NB4 (cell line): ENCODE data around the gene CCM2.
"Not testable (repeated sequence)": the region's sequence is repeated elsewhere in the genome, so short reads cannot be mapped to it uniquely, and the experiment has no call there.

Experiments
- DNase-seq: peaks from one replicate; pipeline ENCODE4 v3.0.0; 2010; ENCODE audit warnings: low read depth
- H3K4me3 ChIP-seq: one replicate; pipeline ENCODE4 v1.5.1; 2011; ENCODE audit warnings: mild to moderate bottlenecking, low read depth, low read length, moderate library complexity
- MYC ChIP-seq: IDR thresholded peaks from 2 replicates; pipeline ENCODE4 v1.6.1; 2011; ENCODE audit warnings: low read depth, low read length
- POLR2A ChIP-seq: IDR thresholded peaks from 2 replicates; pipeline ENCODE4 v1.6.1; 2011; ENCODE audit warnings: mild to moderate bottlenecking; ENCODE audit not compliant: insufficient read length; ENCODE audit errors: extremely low read depth
- TF ChIP-seq, protein P1 (sequence below): IDR thresholded peaks from one replicate; pipeline ENCODE4 v1.5.1; 2012; ENCODE audit warnings: low read depth, low read length
- TF ChIP-seq, protein P2 (sequence below): IDR thresholded peaks from 2 replicates; pipeline ENCODE4 v1.6.1; 2011; ENCODE audit warnings: low read depth, low read length

The CCM2 gene

DNA sequence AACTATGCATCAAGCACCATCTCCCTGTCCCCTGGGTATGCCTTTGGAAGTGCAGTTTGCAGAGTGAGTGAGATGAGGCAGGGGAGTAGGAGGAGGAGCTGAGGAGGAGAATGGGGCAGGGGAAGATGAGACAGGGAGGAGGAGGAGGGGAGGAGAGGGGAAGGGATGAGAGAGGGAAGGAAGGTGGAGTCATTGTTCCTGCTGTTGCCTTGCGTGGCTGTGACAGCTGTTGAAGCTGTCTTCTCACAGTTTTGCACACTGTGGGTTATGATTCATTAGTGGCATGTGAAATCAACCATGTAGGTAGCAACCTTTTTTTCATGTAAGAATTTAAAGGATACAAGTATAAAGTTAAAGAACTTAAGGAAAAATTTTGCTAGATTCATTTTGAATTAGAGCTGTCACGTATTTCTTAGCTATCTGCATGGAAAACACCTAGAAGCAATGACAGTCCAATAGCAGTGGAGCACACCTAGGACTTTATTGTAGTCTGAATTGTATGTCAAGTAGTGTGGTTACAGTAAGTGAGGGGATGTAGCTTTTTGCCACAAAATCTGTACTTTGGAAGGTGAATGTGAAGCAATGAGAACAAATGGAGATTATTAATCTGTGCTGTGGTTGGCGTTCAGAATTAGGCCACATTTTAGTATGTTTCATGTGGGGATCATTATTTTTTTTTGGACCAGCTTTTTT, 21.7 kb downstream of the CCM2 start:
- no peak overlapping the region for H3K4me3 ChIP-seq
- peak; percentile 83 for DNase-seq
- TF ChIP-seq, protein P1, sequence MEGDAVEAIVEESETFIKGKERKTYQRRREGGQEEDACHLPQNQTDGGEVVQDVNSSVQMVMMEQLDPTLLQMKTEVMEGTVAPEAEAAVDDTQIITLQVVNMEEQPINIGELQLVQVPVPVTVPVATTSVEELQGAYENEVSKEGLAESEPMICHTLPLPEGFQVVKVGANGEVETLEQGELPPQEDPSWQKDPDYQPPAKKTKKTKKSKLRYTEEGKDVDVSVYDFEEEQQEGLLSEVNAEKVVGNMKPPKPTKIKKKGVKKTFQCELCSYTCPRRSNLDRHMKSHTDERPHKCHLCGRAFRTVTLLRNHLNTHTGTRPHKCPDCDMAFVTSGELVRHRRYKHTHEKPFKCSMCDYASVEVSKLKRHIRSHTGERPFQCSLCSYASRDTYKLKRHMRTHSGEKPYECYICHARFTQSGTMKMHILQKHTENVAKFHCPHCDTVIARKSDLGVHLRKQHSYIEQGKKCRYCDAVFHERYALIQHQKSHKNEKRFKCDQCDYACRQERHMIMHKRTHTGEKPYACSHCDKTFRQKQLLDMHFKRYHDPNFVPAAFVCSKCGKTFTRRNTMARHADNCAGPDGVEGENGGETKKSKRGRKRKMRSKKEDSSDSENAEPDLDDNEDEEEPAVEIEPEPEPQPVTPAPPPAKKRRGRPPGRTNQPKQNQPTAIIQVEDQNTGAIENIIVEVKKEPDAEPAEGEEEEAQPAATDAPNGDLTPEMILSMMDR, result no peak
- TF ChIP-seq, protein P2, sequence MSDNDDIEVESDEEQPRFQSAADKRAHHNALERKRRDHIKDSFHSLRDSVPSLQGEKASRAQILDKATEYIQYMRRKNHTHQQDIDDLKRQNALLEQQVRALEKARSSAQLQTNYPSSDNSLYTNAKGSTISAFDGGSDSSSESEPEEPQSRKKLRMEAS, result peak; percentile 44; the same call in 1 of the 2 replicates

DNA sequence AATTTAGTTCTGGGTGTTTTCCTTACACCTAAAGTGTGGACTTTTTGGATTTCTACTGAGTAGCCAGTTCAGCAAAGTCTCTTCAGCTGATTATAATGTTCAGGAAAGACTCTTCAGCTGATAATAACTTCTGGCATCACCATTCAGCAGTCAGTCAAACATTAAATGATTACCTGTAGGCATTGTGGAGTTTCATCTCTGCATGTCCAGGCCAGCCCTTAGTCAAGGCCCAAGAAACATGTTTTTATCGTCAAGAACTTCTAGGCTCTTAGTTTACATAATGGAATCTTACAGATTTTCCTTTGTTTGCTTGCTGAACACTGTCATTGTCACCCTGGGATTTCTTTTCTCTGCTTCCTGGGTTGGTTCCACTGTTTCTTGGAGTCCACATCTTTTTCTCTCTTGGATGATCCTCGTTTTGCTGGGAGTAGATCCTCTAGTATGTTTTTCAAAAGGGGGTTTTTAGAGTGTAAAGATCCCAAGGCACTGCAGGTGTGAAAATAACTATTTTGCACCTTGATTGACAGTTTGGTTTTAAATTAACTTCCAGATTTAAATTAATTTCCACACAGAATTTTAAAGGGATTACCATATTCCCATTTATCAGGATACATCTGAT, 24.2 kb downstream of the CCM2 start:
- no peak for DNase-seq
- no peak overlapping the region for H3K4me3 ChIP-seq
- TF ChIP-seq, protein P2, result no peak
- TF ChIP-seq, protein P1, result no peak
- TF ChIP-seq POLR2A, result no peak
- no peak for TF ChIP-seq MYC

DNA sequence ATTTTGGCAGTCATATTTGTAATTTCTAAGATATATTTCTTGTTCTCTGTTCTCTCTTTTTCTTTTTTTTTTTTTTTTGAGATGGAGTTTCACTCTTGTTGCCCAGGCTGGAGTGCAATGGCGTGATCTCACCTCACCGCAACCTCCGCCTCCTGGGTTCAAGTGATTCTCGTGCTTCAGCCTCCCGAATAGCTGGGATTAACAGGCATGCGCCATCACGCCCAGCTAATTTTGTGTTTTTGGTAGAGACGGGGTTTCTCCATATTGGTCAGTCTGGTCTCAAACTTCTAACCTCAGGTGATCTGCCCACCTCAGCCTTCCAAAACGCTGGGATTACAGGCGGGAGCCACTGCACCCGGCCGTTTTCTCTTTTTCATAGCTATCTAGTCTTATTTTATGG, 25.5 kb downstream of the CCM2 start:
- not testable (repeated sequence) for H3K4me3 ChIP-seq

DNA sequence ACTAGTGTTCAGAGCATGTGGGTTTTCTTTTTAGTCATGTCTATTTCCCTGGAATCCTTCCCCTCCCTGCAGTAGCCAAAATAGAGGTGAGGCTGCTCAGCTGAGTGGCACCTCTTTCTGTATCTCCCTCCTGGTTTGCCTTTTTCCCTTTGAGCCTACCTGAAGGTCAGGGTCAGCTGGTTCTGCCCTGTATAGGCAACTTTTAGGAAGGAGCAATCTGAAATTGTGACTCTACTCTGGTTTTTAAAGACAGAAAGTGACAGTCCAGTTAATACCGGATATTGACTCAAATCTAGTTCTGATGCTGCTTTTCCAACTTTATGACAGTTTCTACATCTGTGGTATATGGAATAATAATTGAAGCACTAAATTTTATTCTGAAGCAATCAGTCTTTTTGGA, 26.0 kb downstream of the CCM2 start:
- peak overlapping the region; percentile 80 for H3K4me3 ChIP-seq
- DNase-seq, result no peak
- TF ChIP-seq, protein P2, result no peak
- TF ChIP-seq, protein P1, result no peak
- TF ChIP-seq MYC, result no peak
- no peak for TF ChIP-seq POLR2A

More for the DNA sequence above, 25.5 kb downstream of the CCM2 start:
- not testable (repeated sequence) for DNase-seq

DNA sequence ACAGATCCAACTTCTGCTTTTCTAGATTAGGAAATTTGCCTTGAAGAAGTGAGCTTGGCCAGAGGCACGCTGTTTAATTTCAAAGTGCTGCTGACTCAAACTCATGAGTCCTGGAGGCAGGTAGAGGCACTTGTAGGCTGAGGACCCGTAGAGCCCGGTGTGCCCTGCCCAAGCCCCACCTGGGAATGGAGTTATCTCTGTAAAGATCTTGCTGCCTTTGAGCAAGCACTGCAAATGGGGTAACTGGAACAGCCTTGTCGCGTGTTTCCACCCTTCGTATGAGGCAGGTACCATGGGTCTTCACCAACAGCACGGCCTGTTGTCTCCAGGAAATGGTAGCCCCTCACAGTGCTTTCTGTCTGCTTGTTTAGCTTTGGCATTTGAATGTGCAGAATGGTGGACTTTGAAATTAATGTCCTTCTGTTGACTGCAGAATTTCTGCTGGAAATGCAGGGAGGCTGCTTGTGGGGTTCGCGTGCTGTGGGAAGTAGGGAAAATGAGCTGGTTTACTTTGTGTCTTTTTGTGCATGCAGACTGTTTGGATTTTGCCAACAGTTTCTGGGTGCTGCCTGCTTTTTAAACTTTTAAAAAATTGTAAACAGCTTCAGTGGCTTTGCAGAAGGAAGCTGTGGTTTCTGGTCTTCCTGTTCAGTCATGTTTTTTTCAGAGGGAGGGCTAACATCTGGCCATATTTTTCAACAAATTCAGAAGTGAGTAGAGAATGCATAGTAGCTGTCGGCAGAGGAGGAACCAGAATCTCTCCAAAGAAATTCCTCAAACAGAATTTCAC, 27.2 kb downstream of the CCM2 start:
- peak overlapping the region; percentile 80 for H3K4me3 ChIP-seq
- DNase-seq, result peak; percentile 95
- TF ChIP-seq POLR2A (peak; percentile 55), MYC (peak; percentile 92)
- TF ChIP-seq, protein P2, result peak; percentile 80
- TF ChIP-seq, protein P1, result no peak

DNA sequence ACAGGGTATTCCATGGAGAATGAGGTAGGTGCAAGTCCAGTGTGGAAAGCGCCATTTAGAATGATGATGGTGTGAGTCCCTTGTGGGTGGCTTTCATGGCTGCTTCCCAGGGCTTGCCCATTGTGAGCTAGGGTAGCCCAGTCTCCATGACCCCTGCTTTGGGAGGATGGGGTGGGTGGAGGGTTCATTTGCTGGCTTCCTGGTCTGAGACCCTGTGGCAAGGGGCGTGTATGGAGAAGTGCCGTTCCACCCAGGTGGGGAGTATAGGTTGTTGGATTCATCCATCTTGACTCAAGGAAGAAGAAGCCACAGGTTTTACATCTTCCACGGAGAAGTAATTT, 27.7 kb downstream of the CCM2 start:
- peak; percentile 77 for DNase-seq
- peak overlapping the region; percentile 80 for H3K4me3 ChIP-seq
- TF ChIP-seq, protein P1, result no peak
- TF ChIP-seq MYC (no peak), POLR2A (no peak)
- TF ChIP-seq, protein P2, result no peak
